HL-60/S4 treated with phorbol 12-myristate 13-acetate at 8.2 ng/mL for 4 days and 3 days (cell line): ENCODE measurements around the gene FBXO4.
"Not testable (repeated sequence)": the region's sequence is repeated elsewhere in the genome, so short reads cannot be mapped to it uniquely, and the experiment has no call there.

Experiments used
- in situ Hi-C: fragments of 300-500 bp; cut with MboI; formaldehyde crosslinking; loops from 2 replicates; pipeline ENCODE4 v1.15.0; 2022; ENCODE audit warnings: low sequenced_read_pairs

Gene FBXO4

GRCh38 chr5:41980396-41980795 lies 55.3 kb downstream of the FBXO4 start:
- in situ Hi-C loops, result no loop called here

DNA sequence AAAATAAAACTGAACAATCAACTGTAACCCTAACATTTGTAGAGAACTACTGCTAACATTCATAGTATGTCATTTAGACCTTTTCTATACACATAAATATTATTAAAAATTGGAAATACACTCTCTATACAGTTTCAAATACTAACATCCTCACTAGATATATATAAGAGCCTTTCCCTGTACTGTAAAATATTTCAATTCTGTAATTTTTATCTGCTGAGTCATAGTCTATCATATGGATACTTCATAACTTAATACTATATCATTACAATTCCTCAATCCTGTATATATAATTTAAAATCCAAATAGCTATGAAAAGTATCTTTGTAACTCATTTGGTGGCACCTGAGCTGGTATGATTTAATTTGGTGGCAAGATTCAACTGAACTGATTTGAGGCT lies 55.8 kb downstream of the FBXO4 start:
- in situ Hi-C loops, result no loop called here

- in situ Hi-C loops, result not testable (repeated sequence)
These were observed 57.8 kb downstream of the FBXO4 start for GRCh38 chr5:41982858-41983257.

GRCh38 chr5:41983284-41983683 lies 58.2 kb downstream of the FBXO4 start:
- in situ Hi-C loops, result no loop called here

GRCh38 chr5:41985945-41986695 lies 61.0 kb downstream of the FBXO4 start:
- in situ Hi-C loops, result no loop called here
